Nephron progenitor cell (in vitro differentiated cells): ENCODE results near the gene GBX2.

Experiments used
- DNase-seq: peaks from one replicate; pipeline ENCODE4 v3.0.0; 2021
- H3K27ac Mint-ChIP-seq: 2 replicates; pipeline ENCODE4 v1.8.0; 2021; ENCODE audit warnings: mild to moderate bottlenecking, moderate library complexity, mixed read lengths
- H3K27me3 Mint-ChIP-seq: 2 replicates; pipeline ENCODE4 v1.8.0; 2021; ENCODE audit warnings: mild to moderate bottlenecking, low read depth, mixed read lengths; ENCODE audit not compliant: poor library complexity
- H3K36me3 Mint-ChIP-seq: 2 replicates; pipeline ENCODE4 v1.8.0; 2021; ENCODE audit warnings: low read depth, mixed read lengths
- H3K4me1 Mint-ChIP-seq: 2 replicates; pipeline ENCODE4 v1.8.0; 2021; ENCODE audit warnings: mixed read lengths
- H3K4me3 Mint-ChIP-seq: 2 replicates; pipeline ENCODE4 v1.8.0; 2021; ENCODE audit warnings: mild to moderate bottlenecking, moderate library complexity, mixed read lengths
- H3K9me3 Mint-ChIP-seq: 2 replicates; pipeline ENCODE4 v1.8.0; 2021; ENCODE audit warnings: mild to moderate bottlenecking, moderate library complexity, mixed read lengths
- TF ChIP-seq, protein P1 (sequence below): fragments of 200-600 bp; sonication (generic); IDR thresholded peaks from 2 replicates; pipeline ENCODE4 v1.5.0; 2021; ENCODE audit warnings: antibody characterized with exemption

GBX2 gene

GRCh38 chr2:236162031-236162845 lies 5.9 kb downstream of the GBX2 start:
- no peak overlapping the region for H3K27ac Mint-ChIP-seq
- H3K9me3 Mint-ChIP-seq = no peaks in the 10 kb centered on the region
- H3K36me3 Mint-ChIP-seq = no peaks in the 10 kb centered on the region
- H3K4me3 Mint-ChIP-seq = peak overlapping the region; percentile 58
- peaks cover 65% of the 10 kb centered on the region for H3K4me1 Mint-ChIP-seq
- peaks cover 67% of the 10 kb centered on the region for H3K27me3 Mint-ChIP-seq
- no peak for DNase-seq
- TF ChIP-seq, protein P1, sequence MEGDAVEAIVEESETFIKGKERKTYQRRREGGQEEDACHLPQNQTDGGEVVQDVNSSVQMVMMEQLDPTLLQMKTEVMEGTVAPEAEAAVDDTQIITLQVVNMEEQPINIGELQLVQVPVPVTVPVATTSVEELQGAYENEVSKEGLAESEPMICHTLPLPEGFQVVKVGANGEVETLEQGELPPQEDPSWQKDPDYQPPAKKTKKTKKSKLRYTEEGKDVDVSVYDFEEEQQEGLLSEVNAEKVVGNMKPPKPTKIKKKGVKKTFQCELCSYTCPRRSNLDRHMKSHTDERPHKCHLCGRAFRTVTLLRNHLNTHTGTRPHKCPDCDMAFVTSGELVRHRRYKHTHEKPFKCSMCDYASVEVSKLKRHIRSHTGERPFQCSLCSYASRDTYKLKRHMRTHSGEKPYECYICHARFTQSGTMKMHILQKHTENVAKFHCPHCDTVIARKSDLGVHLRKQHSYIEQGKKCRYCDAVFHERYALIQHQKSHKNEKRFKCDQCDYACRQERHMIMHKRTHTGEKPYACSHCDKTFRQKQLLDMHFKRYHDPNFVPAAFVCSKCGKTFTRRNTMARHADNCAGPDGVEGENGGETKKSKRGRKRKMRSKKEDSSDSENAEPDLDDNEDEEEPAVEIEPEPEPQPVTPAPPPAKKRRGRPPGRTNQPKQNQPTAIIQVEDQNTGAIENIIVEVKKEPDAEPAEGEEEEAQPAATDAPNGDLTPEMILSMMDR = no peak

DNA sequence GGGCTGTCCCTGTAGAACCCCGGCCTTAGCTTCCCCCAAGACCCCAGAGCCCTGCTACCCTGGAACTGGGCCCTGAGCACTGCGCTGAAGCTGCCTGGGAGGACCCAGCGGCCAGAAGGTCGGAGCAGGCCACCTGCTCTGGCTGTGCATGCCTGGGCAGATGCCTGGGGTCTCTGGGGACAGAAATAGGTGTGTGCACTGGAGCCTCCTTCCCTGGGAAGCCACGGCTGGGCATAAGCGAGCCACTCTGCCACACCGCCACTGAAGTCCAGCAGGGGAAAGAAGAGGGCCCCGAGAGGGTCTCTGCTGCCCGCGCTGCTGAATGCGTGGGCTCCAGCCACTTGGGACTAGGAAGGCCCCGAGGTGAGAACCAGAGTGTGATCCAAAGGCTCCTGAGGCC lies 6.7 kb downstream of the GBX2 start:
- TF ChIP-seq, protein P1 = no peak
- Mint-ChIP-seq H3K4me1 (peaks cover 61% of the 10 kb centered on the region), H3K27me3 (peaks cover 72% of the 10 kb centered on the region), H3K36me3 (no peaks in the 10 kb centered on the region), H3K27ac (no peak overlapping the region), H3K4me3 (no peak overlapping the region), H3K9me3 (no peaks in the 10 kb centered on the region)
- DNase-seq = no peak

DNA sequence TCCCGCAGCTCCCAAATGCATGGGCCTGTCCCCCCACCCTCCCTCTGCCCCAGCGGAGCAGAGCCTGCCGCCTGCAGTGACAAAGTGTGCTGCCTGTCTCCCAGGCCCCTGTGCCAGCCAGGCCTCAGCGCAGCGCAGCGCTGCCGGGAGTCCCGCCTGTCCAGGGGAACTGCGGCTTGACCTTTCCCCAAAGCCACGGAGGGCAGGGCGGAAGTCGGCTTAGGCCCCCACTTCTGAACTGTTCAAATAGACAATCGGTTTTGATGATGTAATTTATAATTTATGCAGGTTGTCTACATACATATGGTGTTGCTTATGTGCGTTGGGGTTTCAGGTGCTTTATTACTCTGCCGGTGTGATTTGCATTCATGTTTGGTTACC lies 7.1 kb downstream of the GBX2 start:
- TF ChIP-seq, protein P1 = no peak
- Mint-ChIP-seq H3K4me1 (peaks cover 56% of the 10 kb centered on the region), H3K9me3 (no peaks in the 10 kb centered on the region), H3K27ac (no peak overlapping the region), H3K36me3 (no peaks in the 10 kb centered on the region), H3K27me3 (peaks cover 72% of the 10 kb centered on the region), H3K4me3 (peak overlapping the region; percentile 23)
- DNase-seq = no peak

GRCh38 chr2:236160366-236161081 lies 7.7 kb downstream of the GBX2 start:
- no peaks in the 10 kb centered on the region for H3K9me3 Mint-ChIP-seq
- no peak overlapping the region for H3K4me3 Mint-ChIP-seq
- DNase-seq = no peak
- H3K27me3 Mint-ChIP-seq = peaks cover 70% of the 10 kb centered on the region
- peaks cover 52% of the 10 kb centered on the region for H3K4me1 Mint-ChIP-seq
- no peaks in the 10 kb centered on the region for H3K36me3 Mint-ChIP-seq
- no peak overlapping the region for H3K27ac Mint-ChIP-seq
- TF ChIP-seq, protein P1 = no peak

GRCh38 chr2:236159778-236160170 lies 8.4 kb downstream of the GBX2 start:
- Mint-ChIP-seq H3K27ac (no peak overlapping the region), H3K36me3 (no peaks in the 10 kb centered on the region), H3K4me1 (peaks cover 48% of the 10 kb centered on the region), H3K9me3 (no peaks in the 10 kb centered on the region), H3K27me3 (peaks cover 69% of the 10 kb centered on the region), H3K4me3 (no peak overlapping the region)
- DNase-seq = no peak
- TF ChIP-seq, protein P1 = no peak
